Measurements from ENCODE around the gene BBS1.

DNA sequence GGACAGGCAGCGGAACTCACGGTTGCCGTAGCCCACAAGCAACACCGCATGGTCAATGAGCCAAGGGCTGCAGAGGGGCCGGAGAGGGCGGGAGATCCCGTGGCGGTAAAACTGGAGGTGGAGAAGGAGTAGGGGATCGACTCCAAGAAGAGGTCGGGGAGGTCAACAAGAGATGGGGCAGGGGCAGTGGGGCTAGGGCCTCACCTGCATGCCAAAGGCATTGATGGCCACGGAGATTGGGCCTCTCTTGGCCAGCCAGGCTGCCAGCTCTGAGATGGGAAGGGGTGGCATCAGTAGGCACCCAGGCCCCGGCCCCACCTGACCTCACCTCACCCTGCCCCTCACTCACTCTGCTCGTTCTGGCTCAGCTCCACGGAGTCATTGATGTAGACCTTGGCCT, 54.1 kb downstream of the BBS1 start:
- TF ChIP-seq, protein P1, sequence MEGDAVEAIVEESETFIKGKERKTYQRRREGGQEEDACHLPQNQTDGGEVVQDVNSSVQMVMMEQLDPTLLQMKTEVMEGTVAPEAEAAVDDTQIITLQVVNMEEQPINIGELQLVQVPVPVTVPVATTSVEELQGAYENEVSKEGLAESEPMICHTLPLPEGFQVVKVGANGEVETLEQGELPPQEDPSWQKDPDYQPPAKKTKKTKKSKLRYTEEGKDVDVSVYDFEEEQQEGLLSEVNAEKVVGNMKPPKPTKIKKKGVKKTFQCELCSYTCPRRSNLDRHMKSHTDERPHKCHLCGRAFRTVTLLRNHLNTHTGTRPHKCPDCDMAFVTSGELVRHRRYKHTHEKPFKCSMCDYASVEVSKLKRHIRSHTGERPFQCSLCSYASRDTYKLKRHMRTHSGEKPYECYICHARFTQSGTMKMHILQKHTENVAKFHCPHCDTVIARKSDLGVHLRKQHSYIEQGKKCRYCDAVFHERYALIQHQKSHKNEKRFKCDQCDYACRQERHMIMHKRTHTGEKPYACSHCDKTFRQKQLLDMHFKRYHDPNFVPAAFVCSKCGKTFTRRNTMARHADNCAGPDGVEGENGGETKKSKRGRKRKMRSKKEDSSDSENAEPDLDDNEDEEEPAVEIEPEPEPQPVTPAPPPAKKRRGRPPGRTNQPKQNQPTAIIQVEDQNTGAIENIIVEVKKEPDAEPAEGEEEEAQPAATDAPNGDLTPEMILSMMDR (IDR thresholded peaks at IDR 0.05; ENCODE audit: extremely low read depth in 1 of 2, insufficient read depth in 1 of 2, low read depth in 1 of 2, low read length in 2 of 2), result no peak
- TF ChIP-seq EZH2 (IDR thresholded peaks at IDR 0.05; ENCODE audit: borderline replicate concordance, low read depth, low read length, severe bottlenecking) (no peak), MYC (IDR thresholded peaks at IDR 0.05; ENCODE audit: low read depth, low read length) (no peak), POLR2A (IDR thresholded peaks at IDR 0.05; ENCODE audit: low read depth, low read length) (no peak), POLR2AphosphoS5 (IDR thresholded peaks at IDR 0.05; ENCODE audit: insufficient read depth, low read depth, low read length) (no peak), JUN (IDR thresholded peaks at IDR 0.05; ENCODE audit: borderline replicate concordance, insufficient read depth, insufficient read length, low read depth) (no peak), FOS (IDR thresholded peaks at IDR 0.05; ENCODE audit: borderline replicate concordance, insufficient read depth, low read length) (no peak), GATA2 (IDR thresholded peaks at IDR 0.05; ENCODE audit: insufficient read depth, insufficient read length, low read depth, low read length) (no peak)
- TF ChIP-seq, protein P2, sequence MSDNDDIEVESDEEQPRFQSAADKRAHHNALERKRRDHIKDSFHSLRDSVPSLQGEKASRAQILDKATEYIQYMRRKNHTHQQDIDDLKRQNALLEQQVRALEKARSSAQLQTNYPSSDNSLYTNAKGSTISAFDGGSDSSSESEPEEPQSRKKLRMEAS (IDR thresholded peaks at IDR 0.05; ENCODE audit: insufficient read depth, insufficient read length), result no peak

All from endothelial cell of umbilical vein (primary cell).